ENCODE data around the gene TAC4. TPM values are rescaled to one million over a fixed set of nuclear protein-coding genes. Genes with fewer than 3 reads are reported as not detected.

TAC4 gene
- total and polyA plus RNA-seq, 2 experiments from 2014 or later = not detected

DNA sequence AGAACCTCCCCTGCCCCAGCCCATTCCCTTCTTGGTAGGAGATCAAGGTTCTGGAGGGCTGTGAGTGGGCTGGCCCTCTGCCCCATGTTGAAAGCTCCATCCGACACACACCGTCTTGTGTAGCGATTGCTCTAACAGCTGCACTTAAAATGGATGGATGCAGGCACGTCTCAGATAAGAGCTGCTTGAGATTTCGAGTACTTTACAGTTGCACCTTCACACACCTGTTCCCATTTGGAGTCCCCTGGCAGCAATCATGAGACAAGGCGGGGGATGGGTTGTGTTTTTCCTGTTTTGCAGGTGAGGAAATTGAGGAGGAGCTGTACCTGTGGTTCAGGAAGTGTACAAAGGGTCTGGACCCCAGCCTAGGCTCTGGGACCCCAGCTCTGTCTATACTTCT, 25.6 kb upstream of the TAC4 start (continued):
- TF ChIP-seq, protein P1, sequence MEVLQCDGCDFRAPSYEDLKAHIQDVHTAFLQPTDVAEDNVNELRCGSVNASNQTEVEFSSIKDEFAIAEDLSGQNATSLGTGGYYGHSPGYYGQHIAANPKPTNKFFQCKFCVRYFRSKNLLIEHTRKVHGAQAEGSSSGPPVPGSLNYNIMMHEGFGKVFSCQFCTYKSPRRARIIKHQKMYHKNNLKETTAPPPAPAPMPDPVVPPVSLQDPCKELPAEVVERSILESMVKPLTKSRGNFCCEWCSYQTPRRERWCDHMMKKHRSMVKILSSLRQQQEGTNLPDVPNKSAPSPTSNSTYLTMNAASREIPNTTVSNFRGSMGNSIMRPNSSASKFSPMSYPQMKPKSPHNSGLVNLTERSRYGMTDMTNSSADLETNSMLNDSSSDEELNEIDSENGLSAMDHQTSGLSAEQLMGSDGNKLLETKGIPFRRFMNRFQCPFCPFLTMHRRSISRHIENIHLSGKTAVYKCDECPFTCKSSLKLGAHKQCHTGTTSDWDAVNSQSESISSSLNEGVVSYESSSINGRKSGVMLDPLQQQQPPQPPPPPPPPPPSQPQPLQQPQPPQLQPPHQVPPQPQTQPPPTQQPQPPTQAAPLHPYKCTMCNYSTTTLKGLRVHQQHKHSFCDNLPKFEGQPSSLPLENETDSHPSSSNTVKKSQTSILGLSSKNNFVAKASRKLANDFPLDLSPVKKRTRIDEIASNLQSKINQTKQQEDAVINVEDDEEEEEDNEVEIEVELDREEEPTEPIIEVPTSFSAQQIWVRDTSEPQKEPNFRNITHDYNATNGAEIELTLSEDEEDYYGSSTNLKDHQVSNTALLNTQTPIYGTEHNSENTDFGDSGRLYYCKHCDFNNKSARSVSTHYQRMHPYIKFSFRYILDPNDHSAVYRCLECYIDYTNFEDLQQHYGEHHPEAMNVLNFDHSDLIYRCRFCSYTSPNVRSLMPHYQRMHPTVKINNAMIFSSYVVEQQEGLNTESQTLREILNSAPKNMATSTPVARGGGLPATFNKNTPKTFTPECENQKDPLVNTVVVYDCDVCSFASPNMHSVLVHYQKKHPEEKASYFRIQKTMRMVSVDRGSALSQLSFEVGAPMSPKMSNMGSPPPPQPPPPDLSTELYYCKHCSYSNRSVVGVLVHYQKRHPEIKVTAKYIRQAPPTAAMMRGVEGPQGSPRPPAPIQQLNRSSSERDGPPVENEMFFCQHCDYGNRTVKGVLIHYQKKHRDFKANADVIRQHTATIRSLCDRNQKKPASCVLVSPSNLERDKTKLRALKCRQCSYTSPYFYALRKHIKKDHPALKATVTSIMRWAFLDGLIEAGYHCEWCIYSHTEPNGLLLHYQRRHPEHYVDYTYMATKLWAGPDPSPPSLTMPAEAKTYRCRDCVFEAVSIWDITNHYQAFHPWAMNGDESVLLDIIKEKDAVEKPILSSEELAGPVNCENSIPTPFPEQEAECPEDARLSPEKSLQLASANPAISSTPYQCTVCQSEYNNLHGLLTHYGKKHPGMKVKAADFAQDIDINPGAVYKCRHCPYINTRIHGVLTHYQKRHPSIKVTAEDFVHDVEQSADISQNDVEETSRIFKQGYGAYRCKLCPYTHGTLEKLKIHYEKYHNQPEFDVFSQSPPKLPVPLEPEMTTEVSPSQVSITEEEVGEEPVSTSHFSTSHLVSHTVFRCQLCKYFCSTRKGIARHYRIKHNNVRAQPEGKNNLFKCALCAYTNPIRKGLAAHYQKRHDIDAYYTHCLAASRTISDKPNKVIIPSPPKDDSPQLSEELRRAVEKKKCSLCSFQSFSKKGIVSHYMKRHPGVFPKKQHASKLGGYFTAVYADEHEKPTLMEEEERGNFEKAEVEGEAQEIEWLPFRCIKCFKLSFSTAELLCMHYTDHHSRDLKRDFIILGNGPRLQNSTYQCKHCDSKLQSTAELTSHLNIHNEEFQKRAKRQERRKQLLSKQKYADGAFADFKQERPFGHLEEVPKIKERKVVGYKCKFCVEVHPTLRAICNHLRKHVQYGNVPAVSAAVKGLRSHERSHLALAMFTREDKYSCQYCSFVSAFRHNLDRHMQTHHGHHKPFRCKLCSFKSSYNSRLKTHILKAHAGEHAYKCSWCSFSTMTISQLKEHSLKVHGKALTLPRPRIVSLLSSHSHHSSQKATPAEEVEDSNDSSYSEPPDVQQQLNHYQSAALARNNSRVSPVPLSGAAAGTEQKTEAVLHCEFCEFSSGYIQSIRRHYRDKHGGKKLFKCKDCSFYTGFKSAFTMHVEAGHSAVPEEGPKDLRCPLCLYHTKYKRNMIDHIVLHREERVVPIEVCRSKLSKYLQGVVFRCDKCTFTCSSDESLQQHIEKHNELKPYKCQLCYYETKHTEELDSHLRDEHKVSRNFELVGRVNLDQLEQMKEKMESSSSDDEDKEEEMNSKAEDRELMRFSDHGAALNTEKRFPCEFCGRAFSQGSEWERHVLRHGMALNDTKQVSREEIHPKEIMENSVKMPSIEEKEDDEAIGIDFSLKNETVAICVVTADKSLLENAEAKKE (CRISPR knock-in tag; IDR thresholded peaks at IDR 0.05) = no peak
- TF ChIP-seq, protein P2, sequence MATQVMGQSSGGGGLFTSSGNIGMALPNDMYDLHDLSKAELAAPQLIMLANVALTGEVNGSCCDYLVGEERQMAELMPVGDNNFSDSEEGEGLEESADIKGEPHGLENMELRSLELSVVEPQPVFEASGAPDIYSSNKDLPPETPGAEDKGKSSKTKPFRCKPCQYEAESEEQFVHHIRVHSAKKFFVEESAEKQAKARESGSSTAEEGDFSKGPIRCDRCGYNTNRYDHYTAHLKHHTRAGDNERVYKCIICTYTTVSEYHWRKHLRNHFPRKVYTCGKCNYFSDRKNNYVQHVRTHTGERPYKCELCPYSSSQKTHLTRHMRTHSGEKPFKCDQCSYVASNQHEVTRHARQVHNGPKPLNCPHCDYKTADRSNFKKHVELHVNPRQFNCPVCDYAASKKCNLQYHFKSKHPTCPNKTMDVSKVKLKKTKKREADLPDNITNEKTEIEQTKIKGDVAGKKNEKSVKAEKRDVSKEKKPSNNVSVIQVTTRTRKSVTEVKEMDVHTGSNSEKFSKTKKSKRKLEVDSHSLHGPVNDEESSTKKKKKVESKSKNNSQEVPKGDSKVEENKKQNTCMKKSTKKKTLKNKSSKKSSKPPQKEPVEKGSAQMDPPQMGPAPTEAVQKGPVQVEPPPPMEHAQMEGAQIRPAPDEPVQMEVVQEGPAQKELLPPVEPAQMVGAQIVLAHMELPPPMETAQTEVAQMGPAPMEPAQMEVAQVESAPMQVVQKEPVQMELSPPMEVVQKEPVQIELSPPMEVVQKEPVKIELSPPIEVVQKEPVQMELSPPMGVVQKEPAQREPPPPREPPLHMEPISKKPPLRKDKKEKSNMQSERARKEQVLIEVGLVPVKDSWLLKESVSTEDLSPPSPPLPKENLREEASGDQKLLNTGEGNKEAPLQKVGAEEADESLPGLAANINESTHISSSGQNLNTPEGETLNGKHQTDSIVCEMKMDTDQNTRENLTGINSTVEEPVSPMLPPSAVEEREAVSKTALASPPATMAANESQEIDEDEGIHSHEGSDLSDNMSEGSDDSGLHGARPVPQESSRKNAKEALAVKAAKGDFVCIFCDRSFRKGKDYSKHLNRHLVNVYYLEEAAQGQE (IDR thresholded peaks at IDR 0.05; ENCODE audit: unreplicated experiment) = no peak
- TF ChIP-seq STAT1 (IDR thresholded peaks at IDR 0.05; ENCODE audit: unreplicated experiment) = no peak
- TF ChIP-seq, protein P3, sequence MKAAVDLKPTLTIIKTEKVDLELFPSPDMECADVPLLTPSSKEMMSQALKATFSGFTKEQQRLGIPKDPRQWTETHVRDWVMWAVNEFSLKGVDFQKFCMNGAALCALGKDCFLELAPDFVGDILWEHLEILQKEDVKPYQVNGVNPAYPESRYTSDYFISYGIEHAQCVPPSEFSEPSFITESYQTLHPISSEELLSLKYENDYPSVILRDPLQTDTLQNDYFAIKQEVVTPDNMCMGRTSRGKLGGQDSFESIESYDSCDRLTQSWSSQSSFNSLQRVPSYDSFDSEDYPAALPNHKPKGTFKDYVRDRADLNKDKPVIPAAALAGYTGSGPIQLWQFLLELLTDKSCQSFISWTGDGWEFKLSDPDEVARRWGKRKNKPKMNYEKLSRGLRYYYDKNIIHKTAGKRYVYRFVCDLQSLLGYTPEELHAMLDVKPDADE (IDR thresholded peaks at IDR 0.05) = no peak
